ENCODE data around the gene MARVELD2. TPM values are rescaled to one million over a fixed set of nuclear protein-coding genes. Genes with fewer than 3 reads are reported as not detected.
"Not testable (repeated sequence)": the region's sequence is repeated elsewhere in the genome, so short reads cannot be mapped to it uniquely, and the experiment has no call there.

The MARVELD2 gene
- total and polyA plus RNA-seq, 9 donors: 0.25 to 9.2 (median 1.7) TPM

GRCh38 chr5:69454460-69455249 lies 39.7 kb downstream of the MARVELD2 start:
- H3K27ac ChIP-seq: no peak overlapping the region
- intact Hi-C loops (cut with DNase I): no loop called here
- H3K27me3 ChIP-seq: no peaks in the 10 kb centered on the region
- no peak for TF ChIP-seq EP300 (IDR thresholded peaks at IDR 0.05)
- no peak for TF ChIP-seq CTCF (IDR thresholded peaks at IDR 0.05)
- TF ChIP-seq POLR2A (IDR thresholded peaks at IDR 0.05): no peak
- DNase-seq: no peak
- H3K4me3 ChIP-seq: no peak overlapping the region
- WGBS, 3 donors: 65 to 72% (median 67%) methylated on average over 8 of the region's 8 CpGs
- no peaks in the 10 kb centered on the region for H3K9me3 ChIP-seq
- H3K36me3 ChIP-seq: no peaks in the 10 kb centered on the region
- H3K4me1 ChIP-seq (ENCODE audit: insufficient read depth): no peaks in the 10 kb centered on the region

DNA sequence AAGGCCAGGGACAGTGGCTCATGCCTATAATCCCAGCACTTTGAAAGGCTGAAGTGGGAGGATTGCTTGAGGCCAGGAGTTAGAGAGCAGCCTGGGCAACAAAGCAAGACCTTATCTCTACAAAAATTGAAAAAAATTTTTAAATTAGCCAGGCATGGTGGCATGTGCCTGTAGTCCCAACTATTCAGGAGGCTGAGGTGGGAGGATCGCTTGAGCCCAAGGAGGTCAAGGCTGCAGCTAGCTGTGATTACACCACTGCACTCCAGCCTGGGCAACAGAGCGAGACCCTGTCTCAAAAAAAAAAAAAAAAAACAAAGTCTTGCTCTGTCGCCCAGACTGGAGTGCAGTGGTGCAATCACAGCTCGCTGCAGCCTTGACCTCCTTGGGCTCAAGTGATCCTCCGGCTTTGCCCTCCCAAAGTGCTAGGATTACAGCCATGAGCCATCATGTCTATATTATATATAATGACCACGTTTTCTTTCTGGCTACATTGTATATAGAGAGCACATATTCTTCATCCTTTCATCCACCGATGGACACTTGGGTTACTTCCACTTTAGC lies 40.6 kb downstream of the MARVELD2 start:
- H3K36me3 ChIP-seq; DNase-seq; H3K4me1 ChIP-seq (ENCODE audit: insufficient read depth); H3K27ac ChIP-seq; H3K9me3 ChIP-seq; H3K27me3 ChIP-seq; intact Hi-C loops (cut with DNase I); H3K4me3 ChIP-seq: not testable (repeated sequence)
- WGBS, 3 donors: 82 to 87% (median 84%) methylated on average over 7 of the region's 7 CpGs

GRCh38 chr5:69462170-69462569 lies 47.3 kb downstream of the MARVELD2 start:
- intact Hi-C loops (cut with DNase I): no loop called here
- Histone ChIP-seq H3K27me3 (no peaks in the 10 kb centered on the region), H3K36me3 (no peaks in the 10 kb centered on the region), H3K4me3 (no peak overlapping the region), H3K27ac (no peak overlapping the region), H3K9me3 (no peaks in the 10 kb centered on the region), H3K4me1 (ENCODE audit: insufficient read depth) (no peaks in the 10 kb centered on the region)
- no peak for DNase-seq
- 93 to 96% (median 95%) methylated on average over 1 of the region's 1 CpG for WGBS, 3 donors
- TF ChIP-seq EP300 (IDR thresholded peaks at IDR 0.05) (no peak), CTCF (IDR thresholded peaks at IDR 0.05) (no peak)

GRCh38 chr5:69466375-69466774 lies 51.5 kb downstream of the MARVELD2 start:
- WGBS, 3 donors: 81 to 92% (median 86%) methylated on average over 3 of the region's 3 CpGs
- H3K4me1 ChIP-seq (ENCODE audit: insufficient read depth); DNase-seq; H3K27me3 ChIP-seq; H3K27ac ChIP-seq; H3K9me3 ChIP-seq; H3K4me3 ChIP-seq; H3K36me3 ChIP-seq; intact Hi-C loops (cut with DNase I): not testable (repeated sequence)

- intact Hi-C loops (cut with DNase I): no loop called here
- no peaks in the 10 kb centered on the region for H3K27me3 ChIP-seq
- no peak overlapping the region for H3K4me3 ChIP-seq
- DNase-seq: no peak
- H3K9me3 ChIP-seq: no peaks in the 10 kb centered on the region
- H3K27ac ChIP-seq: no peak overlapping the region
- no peaks in the 10 kb centered on the region for H3K36me3 ChIP-seq
- WGBS, 3 donors: 45 to 76% (median 55%) methylated on average over 8 of the region's 8 CpGs
- TF ChIP-seq POLR2A (IDR thresholded peaks at IDR 0.05) (no peak), EP300 (IDR thresholded peaks at IDR 0.05) (no peak), CTCF (IDR thresholded peaks at IDR 0.05) (no peak)
- no peaks in the 10 kb centered on the region for H3K4me1 ChIP-seq (ENCODE audit: insufficient read depth)
Observed at GRCh38 chr5:69467442-69468225, 52.7 kb downstream of the MARVELD2 start.

All from ovary (tissue), 9 donors.